Stomach (tissue), 9 donors: ENCODE data around the gene S100A9. TPM values are rescaled to one million over a fixed set of nuclear protein-coding genes. Genes with fewer than 3 reads are reported as not detected.

ENCODE experiments used
- DNase-seq, 2 donors: peaks; one replicate each; pipeline versions ENCODE4 v3.0.0 to v3.0.0-alpha.2; 2013 to 2019
- H3K27ac ChIP-seq, 5 donors: fragments of 200-600 bp in 4 of 5; sonication (generic) in 4 of 5; one replicate each; pipeline ENCODE4 v1.5.1; 2013 to 2019; ENCODE audit warnings: mild to moderate bottlenecking in 1 of 5, moderate library complexity in 1 of 5
- H3K27me3 ChIP-seq, 3 donors: fragments of 200-600 bp; sonication (generic); one replicate each; pipeline ENCODE4 v1.5.1; 2017 to 2019; ENCODE audit warnings: mixed run types in 1 of 3
- H3K36me3 ChIP-seq, 4 donors: fragments of 200-600 bp; sonication (generic); 1 replicate in 3 of 4; 2 replicates in 1 of 4; pipeline ENCODE4 v1.5.1; 2016 to 2019
- H3K4me1 ChIP-seq, 4 donors: fragments of 200-600 bp; sonication (generic); one replicate each; pipeline ENCODE4 v1.5.1; 2016 to 2019
- H3K4me3 ChIP-seq, 4 donors: fragments of 200-600 bp; sonication (generic) in 3 of 4; one replicate each; pipeline ENCODE4 v1.5.1; 2016 to 2019; ENCODE audit warnings: mild to moderate bottlenecking in 1 of 4
- H3K9me3 ChIP-seq, 4 donors: fragments of 200-600 bp; sonication (generic); one replicate each; pipeline ENCODE4 v1.5.1; 2016 to 2019
- CTCF ChIP-seq, 7 experiments: fragments of 450-650 bp in 4 of 7; fragments of 200-600 bp in 3 of 7; sonication (generic) in 3 of 7; IDR thresholded peaks; one replicate each; pipeline ENCODE4 v1.5.1; 2016 to 2019; ENCODE audit warnings: antibody characterized with exemption in 7 of 7, control low read depth in 2 of 7, mild to moderate bottlenecking in 1 of 7
- EP300 ChIP-seq: sonication (generic); formaldehyde crosslinking; IDR thresholded peaks from one replicate; pipeline ENCODE4 v1.6.1; 2017; ENCODE audit warnings: antibody characterized with exemption
- POLR2A ChIP-seq, 4 donors: fragments of 450-650 bp; IDR thresholded peaks; one replicate each; pipeline ENCODE4 v1.6.1; 2016; ENCODE audit warnings: antibody characterized with exemption in 4 of 4, control low read depth in 2 of 4, mild to moderate bottlenecking in 1 of 4, moderate library complexity in 1 of 4
- POLR2AphosphoS5 ChIP-seq, 3 donors: sonication (generic); formaldehyde crosslinking; IDR thresholded peaks; one replicate each; pipeline ENCODE4 v1.6.1; 2016; ENCODE audit warnings: antibody characterized with exemption in 3 of 3
- WGBS, 5 donors: extraction: QIAGEN DNeasy Blood & Tissue Kit in 3 of 5; methylation state at CpG; one replicate each; pipeline versions ENCODE4 v1.1.5 to v1.1.7; 2013 to 2018; 5-methylcytosine and 5-hydroxymethylcytosine counted together
- intact Hi-C: fragments of 100-400 bp; cut with DNase I; formaldehyde crosslinking; loops from one replicate; pipeline ENCODE4 v1.15.1; 2023; ENCODE audit warnings: low total_unique reads
- polyA plus RNA-seq, 3 donors: library from polyadenylated mRNA; stranded (reverse); fragments of 200-250 nt; gene quantifications; one replicate each; pipeline ENCODE4 v1.2.3, GENCODE V29; 2013
- total RNA-seq, 5 donors: library from RNA; depleted of rRNA; stranded (reverse); fragments of >200 nt; gene quantifications; one replicate each; pipeline versions ENCODE4 v1.1.0 to v1.2.3, GENCODE V29; 2014 to 2016
- donor health status: healthy with polysubstance abuse.
- donor health status: Bipolar disorder and iron deficiency.
- donor health status: healthy.

The S100A9 gene
- total and polyA plus RNA-seq, 8 donors = 17.4 to 9,878 (median 276) TPM; not detected in 1

DNA sequence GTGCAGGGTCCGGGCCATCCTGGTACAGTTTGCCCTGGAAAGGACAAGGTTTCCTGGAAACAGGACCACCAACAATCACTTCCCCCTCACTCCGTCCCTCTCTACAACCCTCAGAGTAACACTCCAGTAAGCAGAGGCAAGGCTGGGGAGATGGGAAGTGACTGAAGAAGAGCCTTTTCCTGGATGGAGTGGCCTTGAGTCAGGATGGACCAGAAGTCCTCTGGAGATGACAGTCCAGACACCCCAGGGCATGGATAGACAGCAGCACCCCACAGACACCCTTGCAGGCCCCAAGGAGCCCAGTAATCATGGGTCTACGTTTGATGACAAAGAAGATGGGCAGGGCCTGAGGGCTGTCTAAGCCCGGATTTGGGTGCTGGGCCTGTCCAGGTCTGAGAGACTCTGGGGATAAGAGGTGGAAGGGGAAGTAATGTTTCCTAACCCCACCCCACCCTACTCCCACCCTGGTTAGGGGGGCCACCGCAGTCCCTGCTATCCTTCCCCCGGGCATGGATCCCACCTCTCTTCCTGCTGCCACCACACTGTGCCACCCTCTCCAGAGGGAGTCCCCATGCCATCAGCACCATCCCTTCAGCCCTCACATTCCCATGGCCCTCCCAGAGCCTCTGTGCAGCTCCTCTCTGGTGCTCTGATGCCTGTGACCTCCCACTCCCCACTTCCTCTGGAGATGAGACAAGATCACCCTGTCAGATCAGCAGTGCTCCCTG is 40.4 kb downstream of the S100A9 start:
- DNase-seq = no peak
- intact Hi-C loops = no loop called here
- Histone ChIP-seq H3K4me1 (no peaks in the 10 kb centered on the region), H3K27ac (no peak overlapping the region), H3K36me3 (no peaks in the 10 kb centered on the region), H3K4me3 (no peak overlapping the region), H3K27me3 (peaks cover 0 to 59% (median 11%) of the 10 kb centered on the region in 3 donors), H3K9me3 (no peaks in the 10 kb centered on the region)
- WGBS, 5 donors = 73 to 86% (median 80%) methylated on average over 6 of the region's 6 CpGs
- TF ChIP-seq POLR2AphosphoS5 (IDR thresholded peaks at IDR 0.05) (no peak), EP300 (no peak), POLR2A (IDR thresholded peaks at IDR 0.05) (no peak), CTCF (IDR thresholded peaks at IDR 0.05) (no peak)

DNA sequence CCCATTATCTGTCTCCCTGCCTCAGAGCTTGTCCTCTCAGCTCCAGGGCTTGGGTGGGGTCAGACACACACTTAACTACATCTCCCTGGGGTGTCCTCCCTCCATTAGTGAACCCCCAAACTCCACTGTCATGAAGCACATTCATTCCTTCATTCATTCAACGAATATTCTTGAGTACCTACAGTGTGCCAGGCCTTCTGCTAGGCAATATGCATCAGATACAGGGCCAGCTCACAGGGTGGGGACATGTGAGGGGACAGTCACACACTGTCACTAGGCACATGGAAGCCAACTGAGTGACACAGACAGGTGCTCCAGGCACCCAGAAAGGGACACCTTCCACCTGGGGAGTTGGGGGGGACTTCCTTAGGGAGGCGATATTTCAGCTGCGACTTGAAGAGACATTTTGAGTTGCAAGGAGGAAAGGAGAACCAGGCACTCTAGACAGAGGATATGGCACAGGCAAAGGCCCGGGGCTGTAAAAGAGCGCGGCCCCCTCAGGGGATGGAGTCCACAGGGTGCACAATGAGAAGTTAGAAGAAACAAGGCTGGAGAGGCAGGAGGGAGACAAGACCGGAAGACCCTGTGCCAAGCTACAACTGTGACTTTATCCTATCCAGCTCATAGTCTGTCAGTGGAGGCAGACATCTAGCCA is 41.9 kb downstream of the S100A9 start:
- no peaks in the 10 kb centered on the region for H3K36me3 ChIP-seq
- no peak overlapping the region for H3K4me3 ChIP-seq
- intact Hi-C loops = no loop called here
- no peaks in the 10 kb centered on the region for H3K9me3 ChIP-seq
- TF ChIP-seq CTCF (IDR thresholded peaks at IDR 0.05) (no peak), POLR2A (IDR thresholded peaks at IDR 0.05) (no peak), EP300 (no peak), POLR2AphosphoS5 (IDR thresholded peaks at IDR 0.05) (no peak)
- DNase-seq = no peak
- H3K4me1 ChIP-seq = no peaks in the 10 kb centered on the region
- no peak overlapping the region for H3K27ac ChIP-seq
- WGBS, 5 donors = 85 to 89% (median 85%) methylated on average over 7 of the region's 7 CpGs
- H3K27me3 ChIP-seq = peaks cover 0 to 48% (median 11%) of the 10 kb centered on the region in 3 donors

- Histone ChIP-seq H3K4me1 (no peaks in the 10 kb centered on the region), H3K36me3 (no peaks in the 10 kb centered on the region), H3K27me3 (peaks cover 0 to 46% (median 8%) of the 10 kb centered on the region in 3 donors), H3K27ac (no peak overlapping the region), H3K4me3 (no peak overlapping the region), H3K9me3 (no peaks in the 10 kb centered on the region)
- intact Hi-C loops = no loop called here
- DNase-seq = no peak
- TF ChIP-seq EP300 (no peak), POLR2AphosphoS5 (IDR thresholded peaks at IDR 0.05) (no peak), POLR2A (IDR thresholded peaks at IDR 0.05) (no peak), CTCF (IDR thresholded peaks at IDR 0.05) (no peak)
- 56 to 66% (median 64%) methylated on average over 5 of the region's 5 CpGs for WGBS, 5 donors
Observed at GRCh38 chr1:153400244-153400643, 42.6 kb downstream of the S100A9 start.

DNA sequence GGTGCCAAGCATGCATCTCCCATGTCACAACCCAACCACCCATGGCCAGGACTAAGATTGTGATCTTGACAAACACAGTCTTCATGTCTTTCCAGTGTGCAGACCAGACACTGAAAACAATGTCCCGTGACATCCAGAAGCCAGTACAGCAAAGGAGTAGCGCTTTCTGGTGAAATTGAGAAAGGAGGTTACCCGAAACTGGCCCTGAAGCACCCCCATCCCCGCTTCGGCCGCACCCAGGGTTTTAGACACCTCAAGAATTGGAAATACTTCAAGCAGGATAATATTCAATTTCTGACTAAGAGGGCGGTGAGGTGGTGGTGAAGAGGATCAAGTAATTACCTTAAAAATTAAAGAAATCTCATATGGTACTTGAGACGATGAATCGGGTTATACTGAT is 43.8 kb downstream of the S100A9 start:
- no peaks in the 10 kb centered on the region for H3K36me3 ChIP-seq
- no peaks in the 10 kb centered on the region for H3K9me3 ChIP-seq
- no peak for DNase-seq
- TF ChIP-seq POLR2A (IDR thresholded peaks at IDR 0.05) (no peak), EP300 (no peak)
- 86 to 94% (median 87%) methylated on average over 9 of the region's 9 CpGs for WGBS, 5 donors
- intact Hi-C loops = no loop called here
- no peak overlapping the region for H3K27ac ChIP-seq
- peaks cover 0 to 45% (median 0%) of the 10 kb centered on the region in 3 donors for H3K27me3 ChIP-seq
- H3K4me3 ChIP-seq = no peak overlapping the region
- H3K4me1 ChIP-seq = no peaks in the 10 kb centered on the region

GRCh38 chr1:153402226-153402625 is 44.6 kb downstream of the S100A9 start:
- intact Hi-C loops = no loop called here
- WGBS, 5 donors = 41 to 55% (median 42%) methylated on average over 2 of the region's 2 CpGs
- H3K9me3 ChIP-seq = no peaks in the 10 kb centered on the region
- H3K4me3 ChIP-seq = no peak overlapping the region
- H3K27me3 ChIP-seq = peaks cover 0 to 45% (median 3%) of the 10 kb centered on the region in 3 donors
- H3K27ac ChIP-seq = no peak overlapping the region
- DNase-seq = no peak
- H3K4me1 ChIP-seq = no peaks in the 10 kb centered on the region
- TF ChIP-seq POLR2A (IDR thresholded peaks at IDR 0.05) (no peak), POLR2AphosphoS5 (IDR thresholded peaks at IDR 0.05) (no peak), CTCF (IDR thresholded peaks at IDR 0.05) (no peak), EP300 (no peak)
- H3K36me3 ChIP-seq = no peaks in the 10 kb centered on the region
